ENCODE results near the gene AP2A1. TPM values are rescaled to one million over a fixed set of nuclear protein-coding genes. Genes with fewer than 3 reads are reported as not detected.
A peak's percentile ranks its signal among the peaks of the same experiment; 100 is the strongest.
"Not testable (repeated sequence)": the region's sequence is repeated elsewhere in the genome, so short reads cannot be mapped to it uniquely, and the experiment has no call there.

The AP2A1 gene
- 10 to 100 TPM; 82.5 to 87.7 TPM for total RNA-seq
- polyA plus RNA-seq = 10.1 TPM

- Mint-ChIP-seq H3K4me1 (peaks cover 40 to 48% (median 47%) of the 10 kb centered on the region in 3 donors), H3K36me3 (peaks cover 0 to 13% (median 0%) of the 10 kb centered on the region in 3 donors), H3K9me3 (no peaks in the 10 kb centered on the region), H3K27me3 (no peaks in the 10 kb centered on the region), H3K27ac (peak within 1 kb of the TSS; percentile 77 to 99 (median 96)), H3K4me3 (peak within 1 kb of the TSS; percentile 89 to 95 (median 94))
- H3K27me3 ChIP-seq (ENCODE audit: insufficient read depth, low read length, poor library complexity, severe bottlenecking) = no peaks in the 10 kb centered on the region
- POLR2A ChIA-PET = interaction anchor here (0.5 to 1.1 kb wide), 13 partner anchors 14 to 1148 kb away, joined by 3 to 8 read pairs (median 3); partner anchors contain the start of genes AKT1S1, PRMT1, RPL18 and SPHK2
- H3K36me3 ChIP-seq (ENCODE audit: insufficient read depth, low read length) = no peaks in the 10 kb centered on the region
- H3K27ac ChIP-seq (ENCODE audit: low read depth, low read length) = peak within 1 kb of the TSS; percentile 84
- H3K4me3 ChIP-seq (ENCODE audit: low read length) = peak within 1 kb of the TSS; percentile 82
- no peaks in the 10 kb centered on the region for H3K9me3 ChIP-seq (ENCODE audit: low read length)
- peaks cover 25% of the 10 kb centered on the region for H3K4me1 ChIP-seq (ENCODE audit: insufficient read depth, low read length)
- CTCF ChIA-PET = interaction anchor here (1.0 to 1.3 kb wide), 3 partner anchors 46 to 102 kb away, joined by 4 to 5 read pairs (median 4); partner anchors contain the start of gene FUZ
- no peak for DNase-seq
Observed at GRCh38 chr19:49766930-49767299, at the start of gene AP2A1. Gene AP2A1 (plus strand): TSS chr19:49767001. CDS start chr19:49767134, 133 bp downstream.

GRCh38 chr19:49718511-49718910 is 48.3 kb upstream of the AP2A1 start:
- peak overlapping the region in 4 of 8 donors; percentile 38 to 77 (median 56) for H3K27ac Mint-ChIP-seq

GRCh38 chr19:49718991-49719390 is 47.8 kb upstream of the AP2A1 start:
- H3K36me3 ChIP-seq (ENCODE audit: insufficient read depth, low read length) = no peaks in the 10 kb centered on the region
- Mint-ChIP-seq H3K4me1 (peaks cover 7 to 16% (median 8%) of the 10 kb centered on the region in 3 donors), H3K27me3 (no peaks in the 10 kb centered on the region), H3K36me3 (peaks cover 2 to 9% (median 7%) of the 10 kb centered on the region in 3 donors), H3K9me3 (peaks cover 0 to 1% (median 0%) of the 10 kb centered on the region in 5 donors), H3K4me3 (peak overlapping the region; percentile 29 to 54 (median 52)), H3K27ac (peak overlapping the region in 5 of 8 donors; percentile 2 to 63 (median 38))
- CTCF ChIA-PET = no interaction called here
- no peak for DNase-seq
- POLR2A ChIA-PET = interaction anchor here (0.6 kb wide), 1 partner anchor 75 kb away, joined by 3 read pairs; no protein-coding TSS in a partner anchor
- H3K4me3 ChIP-seq (ENCODE audit: low read length) = no peak overlapping the region
- H3K27ac ChIP-seq (ENCODE audit: low read depth, low read length) = no peak overlapping the region
- peaks cover 9% of the 10 kb centered on the region for H3K4me1 ChIP-seq (ENCODE audit: insufficient read depth, low read length)
- H3K27me3 ChIP-seq (ENCODE audit: insufficient read depth, low read length, poor library complexity, severe bottlenecking) = no peaks in the 10 kb centered on the region
- no peaks in the 10 kb centered on the region for H3K9me3 ChIP-seq (ENCODE audit: low read length)

More at GRCh38 chr19:49718511-49718910, 48.3 kb upstream of the AP2A1 start:
- Histone ChIP-seq H3K4me3 (ENCODE audit: low read length) (no peak overlapping the region), H3K36me3 (ENCODE audit: insufficient read depth, low read length) (no peaks in the 10 kb centered on the region), H3K9me3 (ENCODE audit: low read length) (no peaks in the 10 kb centered on the region), H3K4me1 (ENCODE audit: insufficient read depth, low read length) (peaks cover 9% of the 10 kb centered on the region), H3K27me3 (ENCODE audit: insufficient read depth, low read length, poor library complexity, severe bottlenecking) (no peaks in the 10 kb centered on the region), H3K27ac (ENCODE audit: low read depth, low read length) (no peak overlapping the region)
- peaks cover 2 to 9% (median 7%) of the 10 kb centered on the region in 3 donors for H3K36me3 Mint-ChIP-seq
- H3K4me1 Mint-ChIP-seq = peaks cover 7 to 16% (median 8%) of the 10 kb centered on the region in 3 donors
- H3K9me3 Mint-ChIP-seq = peaks cover 0 to 1% (median 0%) of the 10 kb centered on the region in 5 donors
- ChIA-PET CTCF (interaction anchor here (1.1 to 3.5 kb wide), 6 partner anchors 14 to 94 kb away, joined by 3 to 10 read pairs (median 4); partner anchors contain the start of genes AP2A1 and FUZ), POLR2A (interaction anchor here (0.6 to 1.6 kb wide), 3 partner anchors 10 to 75 kb away, joined by 3 to 5 read pairs (median 3); partner anchors contain the start of gene AP2A1)
- H3K27me3 Mint-ChIP-seq = no peaks in the 10 kb centered on the region
- no peak for DNase-seq
- peak overlapping the region in 6 of 7 donors; percentile 27 to 69 (median 53) for H3K4me3 Mint-ChIP-seq

- CTCF ChIA-PET; H3K27ac ChIP-seq (ENCODE audit: low read depth, low read length): not testable (repeated sequence)
- POLR2A ChIA-PET = interaction anchor here (0.6 to 0.7 kb wide), 4 partner anchors 30 to 977 kb away, joined by 3 to 5 read pairs (median 4); partner anchors contain the start of gene HSD17B14
Observed at GRCh38 chr19:49719420-49719819, 47.4 kb upstream of the AP2A1 start.

GRCh38 chr19:49727217-49728030 is 39.4 kb upstream of the AP2A1 start:
- no peaks in the 10 kb centered on the region for H3K9me3 ChIP-seq (ENCODE audit: low read length)
- no peaks in the 10 kb centered on the region for H3K27me3 ChIP-seq (ENCODE audit: insufficient read depth, low read length, poor library complexity, severe bottlenecking)
- no peaks in the 10 kb centered on the region for H3K4me1 ChIP-seq (ENCODE audit: insufficient read depth, low read length)
- POLR2A ChIA-PET = interaction anchor here (1.2 kb wide), 1 partner anchor 10 kb away, joined by 3 read pairs; no protein-coding TSS in a partner anchor
- H3K27ac Mint-ChIP-seq = no peak overlapping the region
- no peak for DNase-seq
- H3K36me3 ChIP-seq (ENCODE audit: insufficient read depth, low read length) = no peaks in the 10 kb centered on the region
- no peak overlapping the region for H3K4me3 Mint-ChIP-seq
- no peaks in the 10 kb centered on the region for H3K4me1 Mint-ChIP-seq
- no peak overlapping the region for H3K4me3 ChIP-seq (ENCODE audit: low read length)
- CTCF ChIA-PET = no interaction called here
- H3K9me3 Mint-ChIP-seq = no peaks in the 10 kb centered on the region
- no peak overlapping the region for H3K27ac ChIP-seq (ENCODE audit: low read depth, low read length)
- peaks cover 0 to 3% of the 10 kb centered on the region in 2 donors for H3K27me3 Mint-ChIP-seq
- H3K36me3 Mint-ChIP-seq = peaks cover 0 to 13% (median 3%) of the 10 kb centered on the region in 3 donors

More at GRCh38 chr19:49719420-49719819, 47.4 kb upstream of the AP2A1 start:
- H3K27me3 ChIP-seq (ENCODE audit: insufficient read depth, low read length, poor library complexity, severe bottlenecking); H3K36me3 ChIP-seq (ENCODE audit: insufficient read depth, low read length); H3K9me3 ChIP-seq (ENCODE audit: low read length); H3K36me3 Mint-ChIP-seq; H3K4me3 ChIP-seq (ENCODE audit: low read length); H3K27me3 Mint-ChIP-seq; H3K9me3 Mint-ChIP-seq; DNase-seq; H3K4me1 ChIP-seq (ENCODE audit: insufficient read depth, low read length): not testable (repeated sequence)
- Mint-ChIP-seq H3K4me1 (peaks cover 7 to 16% (median 8%) of the 10 kb centered on the region in 3 donors), H3K4me3 (peak overlapping the region in 5 of 7 donors; percentile 24 to 54 (median 36)), H3K27ac (peak overlapping the region in 1 of 8 donors; percentile 24)

GRCh38 chr19:49730166-49730565 is 36.6 kb upstream of the AP2A1 start:
- POLR2A ChIA-PET = no interaction called here
- Mint-ChIP-seq H3K27me3 (peaks cover 3% of the 10 kb centered on the region in 2 donors), H3K4me1 (no peaks in the 10 kb centered on the region)

GRCh38 chr19:49738268-49738667 is 28.5 kb upstream of the AP2A1 start:
- no peaks in the 10 kb centered on the region for H3K9me3 Mint-ChIP-seq
- H3K27me3 ChIP-seq (ENCODE audit: insufficient read depth, low read length, poor library complexity, severe bottlenecking) = no peaks in the 10 kb centered on the region
- no peaks in the 10 kb centered on the region for H3K4me1 ChIP-seq (ENCODE audit: insufficient read depth, low read length)
- H3K9me3 ChIP-seq (ENCODE audit: low read length) = no peaks in the 10 kb centered on the region
- no peak overlapping the region for H3K27ac ChIP-seq (ENCODE audit: low read depth, low read length)
- peaks cover 6% of the 10 kb centered on the region in 3 donors for H3K4me1 Mint-ChIP-seq
- H3K4me3 ChIP-seq (ENCODE audit: low read length) = no peak overlapping the region
- DNase-seq = no peak
- H3K27ac Mint-ChIP-seq = no peak overlapping the region
- no peaks in the 10 kb centered on the region for H3K36me3 ChIP-seq (ENCODE audit: insufficient read depth, low read length)
- peaks cover 2 to 7% of the 10 kb centered on the region in 2 donors for H3K27me3 Mint-ChIP-seq
- ChIA-PET POLR2A (interaction anchor here (0.7 kb wide), 1 partner anchor 15 kb away, joined by 4 read pairs; no protein-coding TSS in a partner anchor), CTCF (interaction anchor here (2.2 kb wide), 1 partner anchor 20 kb away, joined by 4 read pairs; no protein-coding TSS in a partner anchor)
- H3K4me3 Mint-ChIP-seq = no peak overlapping the region
- no peaks in the 10 kb centered on the region for H3K36me3 Mint-ChIP-seq

More at GRCh38 chr19:49730166-49730565, 36.6 kb upstream of the AP2A1 start:
- DNase-seq = no peak
- Histone ChIP-seq H3K4me1 (ENCODE audit: insufficient read depth, low read length) (no peaks in the 10 kb centered on the region), H3K27me3 (ENCODE audit: insufficient read depth, low read length, poor library complexity, severe bottlenecking) (no peaks in the 10 kb centered on the region), H3K27ac (ENCODE audit: low read depth, low read length) (no peak overlapping the region), H3K36me3 (ENCODE audit: insufficient read depth, low read length) (no peaks in the 10 kb centered on the region), H3K9me3 (ENCODE audit: low read length) (no peaks in the 10 kb centered on the region), H3K4me3 (ENCODE audit: low read length) (no peak overlapping the region)
- H3K27ac Mint-ChIP-seq = peak overlapping the region in 1 of 8 donors; percentile 63
- H3K9me3 Mint-ChIP-seq = no peaks in the 10 kb centered on the region
- no peak overlapping the region for H3K4me3 Mint-ChIP-seq
- H3K36me3 Mint-ChIP-seq = peaks cover 0 to 6% (median 1%) of the 10 kb centered on the region in 3 donors
- CTCF ChIA-PET = interaction anchor here (1.4 kb wide), 1 partner anchor 13 kb away, joined by 6 read pairs; no protein-coding TSS in a partner anchor
